Ammon's horn (tissue), 1 donor: Measurements from ENCODE around the gene TTC7B.

ENCODE experiments used
- DNase-seq: peaks from one replicate; pipeline ENCODE4 v3.0.0-alpha.2; 2016; ENCODE audit warnings: low spot score

TTC7B gene

DNA sequence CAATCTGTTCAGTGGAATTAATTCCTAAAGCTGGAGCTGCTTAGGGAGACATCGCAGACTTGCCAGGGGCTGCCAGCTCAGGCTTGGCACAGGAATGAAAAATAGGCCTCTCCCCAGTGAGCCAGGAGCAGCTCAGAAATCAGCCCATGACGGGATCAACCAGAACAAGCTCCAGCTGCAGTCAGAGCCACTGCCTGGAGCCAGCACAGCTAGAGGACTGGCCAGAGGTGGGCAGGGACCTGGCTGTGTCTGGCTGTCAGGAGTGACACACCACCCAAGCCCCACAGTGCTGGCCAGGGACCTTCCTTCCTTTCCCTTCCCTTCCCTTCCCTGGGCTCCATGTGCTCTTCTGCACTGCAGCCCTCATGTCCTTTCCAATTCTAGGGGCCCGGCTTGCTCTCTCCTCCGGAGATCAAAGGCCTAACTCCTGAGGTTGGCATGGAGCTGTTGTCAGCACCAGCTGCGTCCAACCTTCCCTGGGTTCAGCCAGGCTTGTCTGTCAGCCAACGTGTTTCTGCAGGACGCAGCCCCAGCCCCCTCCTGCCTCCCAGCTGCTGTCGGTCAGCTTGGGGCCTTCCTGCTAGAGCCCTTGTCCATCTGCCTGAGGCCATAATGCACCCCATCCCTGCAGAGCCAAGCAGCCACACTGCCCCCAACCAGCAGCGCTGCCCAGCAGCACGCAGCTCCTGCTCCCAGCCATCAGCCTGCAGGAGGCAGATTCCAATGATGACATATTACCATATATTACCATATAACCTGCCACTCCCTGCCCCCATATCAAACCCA lies 270.1 kb downstream of the TTC7B start:
- peak; percentile 81 for DNase-seq

DNA sequence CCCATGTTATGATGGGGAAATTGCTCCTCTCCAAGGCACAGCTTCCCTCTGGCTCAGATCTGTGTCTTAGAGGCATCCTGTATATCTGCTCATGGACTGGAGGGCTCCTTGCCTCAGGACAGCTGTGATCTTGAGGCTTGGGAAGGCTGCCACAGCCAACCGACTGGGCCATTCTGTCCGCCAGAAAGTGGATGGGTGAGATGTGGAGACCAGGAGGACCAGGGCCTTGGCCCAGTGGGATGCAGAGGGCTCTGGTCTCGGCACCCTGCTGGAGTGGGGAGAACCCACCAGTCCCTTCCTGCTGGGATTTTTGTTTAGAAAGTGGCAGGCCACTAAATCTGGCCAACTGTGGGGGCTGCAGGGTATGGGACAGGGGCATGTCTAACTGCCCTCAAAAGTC lies 270.8 kb downstream of the TTC7B start:
- DNase-seq: no peak

DNA sequence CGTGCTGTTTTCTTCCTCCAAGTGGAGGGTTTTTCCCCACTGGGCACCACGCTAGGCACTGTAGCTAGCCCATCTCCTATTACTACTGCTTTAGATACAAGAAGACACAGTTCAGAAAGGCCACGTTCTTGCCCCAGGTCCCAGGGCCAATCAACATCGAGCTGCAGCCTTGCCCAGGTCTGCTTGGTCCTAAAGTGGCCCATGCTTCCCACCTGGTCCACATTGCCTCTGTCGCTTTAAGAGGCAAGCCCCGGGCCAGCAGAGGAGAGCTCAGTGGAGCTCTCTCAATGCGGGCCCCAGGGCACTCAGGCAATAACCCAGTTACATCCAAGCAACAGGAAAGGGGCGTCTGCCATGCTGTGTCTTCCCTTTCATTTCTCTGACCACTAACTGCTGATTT lies 271.3 kb downstream of the TTC7B start:
- DNase-seq: no peak

DNA sequence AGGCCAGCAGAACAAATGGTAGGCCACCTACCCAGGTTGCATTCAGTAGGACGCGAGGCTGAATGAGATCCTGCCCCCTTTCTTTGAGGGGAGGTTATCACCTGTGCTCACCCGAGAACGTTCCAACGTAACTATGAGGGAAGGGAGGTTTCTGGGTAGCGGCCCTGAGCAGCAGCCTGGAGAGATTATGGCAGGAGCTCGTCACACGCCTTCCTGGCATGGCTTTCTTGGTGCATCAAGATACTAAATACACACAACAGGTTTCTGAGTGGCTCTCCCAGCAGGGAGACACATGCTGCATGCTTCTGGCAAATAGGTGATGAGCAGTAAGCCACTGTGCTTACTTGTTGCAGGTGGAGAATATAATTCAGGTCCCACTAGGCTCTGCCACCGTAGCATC lies 271.7 kb downstream of the TTC7B start:
- no peak for DNase-seq

DNA sequence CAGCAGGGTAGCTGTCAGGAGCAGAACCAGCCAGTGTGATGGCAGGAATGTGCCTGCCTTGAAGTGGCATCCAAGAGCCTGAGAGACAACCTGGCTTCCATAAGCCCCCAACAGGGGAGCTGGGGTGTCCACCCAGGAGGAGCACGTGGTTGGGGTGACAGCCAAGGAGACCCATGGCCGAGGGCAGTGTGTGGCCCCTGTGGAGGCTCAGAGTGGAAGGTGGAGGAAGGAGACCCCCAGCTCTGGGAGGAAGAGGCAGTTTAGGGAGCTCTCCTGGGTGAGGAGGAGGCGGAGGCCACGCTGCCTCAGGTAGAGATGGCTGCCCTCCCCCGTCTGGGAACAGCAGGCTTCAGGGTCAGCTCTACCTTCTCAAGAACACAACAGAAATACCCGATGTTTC lies 272.4 kb downstream of the TTC7B start:
- no peak for DNase-seq

DNA sequence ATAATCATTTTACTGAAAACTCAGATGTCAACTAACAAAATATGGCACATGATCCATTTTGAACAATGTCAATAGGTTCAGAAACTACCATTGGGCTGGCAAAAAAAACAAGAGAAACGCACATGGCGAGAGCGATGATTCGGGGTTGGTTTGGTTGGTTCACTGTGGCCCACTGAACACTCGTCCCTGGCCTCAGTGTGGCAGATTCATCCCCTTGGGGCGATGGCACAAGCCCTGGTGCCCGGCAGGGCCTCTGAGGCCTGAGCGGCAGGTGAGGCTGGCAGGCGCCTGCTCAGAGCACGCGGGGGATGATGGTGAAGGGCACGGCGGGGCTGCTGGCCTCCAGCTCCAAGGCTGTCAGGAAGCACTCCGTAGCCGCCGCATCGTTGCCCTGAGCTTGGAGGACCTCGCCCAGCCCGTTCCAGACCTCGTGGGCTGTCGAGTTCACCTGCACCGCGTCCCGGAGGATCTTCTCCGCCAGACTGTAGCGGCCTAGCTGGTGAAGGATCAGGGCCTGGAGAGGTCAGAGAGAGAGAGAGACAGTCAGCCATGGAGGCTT lies 275.1 kb downstream of the TTC7B start:
- DNase-seq: no peak

DNA sequence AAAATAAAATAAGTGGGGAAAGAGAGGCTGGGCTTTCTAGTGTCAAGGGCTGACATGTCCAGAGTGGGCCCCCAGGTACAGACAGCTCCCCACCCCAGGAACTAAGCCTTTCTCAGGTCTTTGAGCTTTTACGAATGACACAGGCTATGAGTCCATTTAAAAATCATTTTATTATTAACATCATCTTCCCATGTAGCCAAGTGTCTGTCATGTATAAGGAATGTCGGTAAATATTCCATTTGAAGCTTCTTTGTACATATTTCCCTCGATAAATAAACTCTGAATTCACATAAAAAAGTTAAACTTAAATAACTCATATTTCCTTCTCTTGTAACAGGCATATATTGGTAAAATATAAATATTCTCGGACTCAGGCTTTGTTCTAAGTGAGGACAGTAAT lies 275.8 kb downstream of the TTC7B start:
- DNase-seq: no peak

DNA sequence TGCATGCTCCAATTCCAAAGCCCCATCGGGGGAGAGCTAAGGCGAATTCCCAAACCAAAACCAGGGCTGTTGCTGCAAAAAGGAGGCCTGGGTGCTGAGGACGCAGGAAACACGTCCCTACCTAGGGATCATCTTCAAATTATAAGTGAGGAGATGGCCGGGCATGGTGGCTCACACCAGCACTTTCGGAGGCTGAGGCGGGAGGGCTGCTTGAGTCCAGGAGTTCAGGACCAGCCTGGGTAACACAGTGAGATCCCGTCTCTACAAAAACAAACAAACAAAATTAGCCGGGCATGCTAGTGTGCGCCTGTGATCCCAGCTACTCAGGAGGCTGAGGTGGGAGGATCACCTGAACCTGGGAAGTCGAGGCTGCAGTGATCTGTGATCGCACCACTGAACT lies 276.2 kb downstream of the TTC7B start:
- no peak for DNase-seq

DNA sequence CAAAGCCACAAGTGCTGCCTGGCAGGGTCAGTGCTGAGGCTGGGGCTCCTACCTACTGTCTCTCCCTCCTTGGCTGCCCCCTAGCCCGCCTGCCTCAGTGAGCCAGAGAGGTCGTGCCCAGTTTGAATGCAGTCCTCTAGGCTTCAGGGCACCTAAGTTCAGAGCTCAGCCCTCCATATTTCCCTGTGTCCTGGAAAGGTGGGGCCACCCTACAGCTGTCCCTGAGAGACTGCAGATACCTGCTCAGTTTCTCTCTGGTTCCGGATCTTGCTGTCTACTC lies 276.8 kb downstream of the TTC7B start:
- no peak for DNase-seq

DNA sequence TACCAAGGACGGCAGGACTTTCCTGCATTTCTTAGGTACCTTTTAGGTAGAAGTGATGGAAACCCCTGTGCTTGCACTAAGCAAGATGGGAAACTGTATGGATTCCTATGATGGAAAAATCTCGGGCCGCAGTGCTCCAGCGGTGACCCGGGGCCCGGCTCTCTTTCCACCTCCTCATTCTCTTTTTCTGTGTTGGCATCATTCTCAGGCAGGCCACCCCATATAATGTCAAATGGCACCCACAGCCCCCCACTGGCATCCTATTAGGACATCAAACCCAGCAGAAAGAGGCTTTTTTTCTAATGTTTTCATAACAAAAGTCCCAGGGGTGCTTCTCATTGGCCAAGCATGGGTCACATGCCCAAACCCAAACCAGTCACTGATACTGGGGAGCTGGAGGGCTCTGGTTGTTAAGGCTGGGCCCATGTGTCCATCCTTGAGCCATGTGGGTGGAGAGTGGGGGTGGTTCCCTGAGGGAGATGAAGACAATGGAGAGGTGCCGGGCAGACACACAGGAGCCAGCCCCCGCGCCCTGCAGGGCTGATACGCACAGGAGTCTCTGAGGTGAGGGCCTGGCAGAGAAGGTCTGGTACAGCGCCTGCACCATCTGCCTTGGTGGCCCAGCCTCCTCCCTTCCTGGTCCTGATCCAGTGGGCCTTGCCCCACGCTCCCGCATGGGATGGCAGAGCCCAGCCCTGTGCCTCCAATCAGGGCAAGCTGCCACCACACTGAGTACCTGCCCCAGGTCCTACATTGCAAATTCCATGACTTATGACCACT lies 277.3 kb downstream of the TTC7B start:
- DNase-seq: no peak

DNA sequence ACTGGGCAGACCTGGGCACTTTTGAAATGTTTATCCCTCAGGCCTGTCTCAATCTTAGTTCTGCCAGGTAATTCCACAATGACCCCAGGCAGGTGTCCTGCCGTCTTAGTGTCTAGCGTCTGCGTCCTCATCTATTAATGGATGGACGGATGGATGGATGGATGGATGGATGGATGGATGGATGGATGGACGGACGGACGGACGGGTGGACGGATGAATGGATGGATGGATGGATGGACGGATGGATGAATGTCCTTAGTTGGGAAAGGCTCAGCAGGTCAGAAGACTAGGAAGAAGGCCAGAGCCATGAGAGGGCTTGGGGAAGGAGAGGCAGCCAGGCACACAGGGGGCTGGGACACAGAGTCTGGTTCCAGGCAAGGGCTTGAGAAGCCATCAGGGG lies 278.1 kb downstream of the TTC7B start:
- DNase-seq: no peak

DNA sequence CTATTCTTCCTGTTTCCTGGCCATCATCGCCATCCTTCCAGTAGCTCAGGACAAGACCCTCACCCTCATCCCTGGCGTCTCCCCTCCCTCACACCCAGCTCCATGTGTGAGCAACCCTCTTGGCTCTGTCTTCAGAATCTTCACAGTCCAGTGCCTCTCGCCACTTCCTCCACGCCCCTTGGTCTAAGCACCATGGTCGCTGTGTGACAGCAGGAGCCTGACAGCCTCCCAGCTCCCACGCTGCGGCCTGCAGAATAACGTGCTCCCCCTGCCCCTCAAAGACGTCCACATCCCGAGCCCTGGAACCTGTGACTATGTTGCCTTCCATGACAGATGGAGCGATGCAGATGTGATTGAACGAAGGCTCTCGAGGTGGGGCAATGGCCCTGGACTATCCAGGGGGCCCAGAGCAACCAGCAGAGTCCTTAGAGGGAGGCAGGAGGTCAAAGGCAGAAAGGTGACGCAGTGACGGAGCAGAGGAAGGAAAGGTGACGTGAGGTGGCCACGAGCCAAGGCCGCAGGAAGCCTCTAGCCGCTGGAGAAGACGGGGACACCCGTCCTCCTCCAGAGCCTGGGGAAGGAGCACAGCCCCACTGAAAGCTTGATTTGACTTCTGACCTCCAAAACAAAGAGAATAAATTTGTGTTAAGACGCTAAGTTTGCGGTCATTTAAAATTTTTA lies 279.6 kb downstream of the TTC7B start:
- no peak for DNase-seq

DNA sequence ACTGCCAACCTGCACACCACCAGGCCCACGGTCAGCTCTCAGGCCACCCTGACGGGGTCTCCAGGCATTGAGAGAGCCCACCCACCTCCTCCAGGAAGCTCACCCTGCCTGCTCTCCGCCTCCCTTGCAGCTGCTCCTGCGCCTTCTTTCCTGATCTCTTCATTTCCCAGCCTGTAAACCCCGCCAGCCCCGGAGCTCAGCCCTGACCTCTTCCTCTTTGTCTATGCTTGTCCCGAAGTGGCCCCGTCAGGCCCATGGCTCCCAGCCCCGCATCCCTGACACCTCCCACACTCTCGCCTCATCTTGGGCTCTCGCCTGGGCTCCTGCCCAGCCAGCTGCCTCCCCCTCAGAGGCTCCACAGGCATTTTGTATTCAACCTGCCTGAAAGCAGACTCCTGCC lies 280.1 kb downstream of the TTC7B start:
- DNase-seq: peak; percentile 77

DNA sequence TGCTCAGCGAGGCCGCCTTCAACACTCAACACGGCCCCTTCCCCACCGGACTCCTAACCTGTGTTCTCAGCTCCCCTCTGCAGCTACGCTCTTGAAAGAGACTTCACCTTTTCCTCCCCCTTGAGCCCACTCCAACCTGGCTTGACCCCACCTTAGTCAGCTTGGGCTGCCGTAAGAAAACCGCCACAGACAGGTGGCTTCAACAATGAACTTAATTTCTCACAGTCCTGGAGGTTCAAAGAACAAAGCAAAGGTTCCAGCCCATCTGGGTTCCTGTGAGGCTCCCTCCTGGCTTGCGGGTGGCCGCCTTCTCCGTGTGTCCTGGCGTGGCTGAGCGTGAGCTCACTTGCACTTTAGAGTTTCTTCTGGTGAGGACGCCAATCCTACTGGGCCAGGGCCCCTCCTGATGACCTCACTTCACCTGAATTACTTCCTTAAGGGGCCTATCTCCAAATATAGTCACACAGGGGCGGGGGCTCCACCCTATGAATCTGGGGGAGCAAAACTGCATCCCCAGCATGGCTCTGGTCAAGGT lies 280.6 kb downstream of the TTC7B start:
- DNase-seq: no peak

DNA sequence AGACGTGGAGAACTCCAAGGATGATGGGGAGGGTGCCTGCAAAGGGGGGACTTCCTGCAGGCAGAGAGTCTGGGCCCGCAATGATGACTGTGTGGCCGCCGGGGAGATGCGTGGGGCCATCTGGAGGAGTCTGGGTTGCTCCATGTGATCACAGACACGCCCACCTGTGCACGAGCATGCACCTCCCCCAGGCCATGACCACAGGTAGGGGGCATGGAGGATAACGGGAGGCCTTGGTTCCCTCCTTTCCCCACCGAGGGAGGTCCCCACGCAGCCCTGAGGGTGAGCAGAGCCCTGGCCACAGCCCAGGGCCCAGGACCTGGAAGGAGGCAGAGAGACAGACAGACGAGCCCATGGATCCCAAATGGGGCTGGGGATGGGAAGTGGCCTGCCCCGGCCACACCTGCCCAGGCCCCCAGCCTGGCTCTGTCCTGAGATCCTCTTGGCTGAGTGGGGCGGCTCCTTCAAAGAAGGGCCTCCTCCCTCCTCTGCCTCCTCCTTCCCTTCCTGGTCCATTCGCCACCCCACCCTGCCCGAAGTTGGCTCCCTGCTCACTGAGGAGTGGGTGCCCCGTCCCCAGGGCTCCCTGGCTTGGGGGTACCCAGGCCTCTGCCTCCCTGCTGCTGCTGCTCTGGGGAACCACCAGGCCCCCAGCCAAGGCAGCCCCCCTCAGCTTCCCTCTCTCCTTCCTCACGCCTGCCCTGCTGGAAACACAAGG lies 281.2 kb downstream of the TTC7B start:
- DNase-seq: no peak

DNA sequence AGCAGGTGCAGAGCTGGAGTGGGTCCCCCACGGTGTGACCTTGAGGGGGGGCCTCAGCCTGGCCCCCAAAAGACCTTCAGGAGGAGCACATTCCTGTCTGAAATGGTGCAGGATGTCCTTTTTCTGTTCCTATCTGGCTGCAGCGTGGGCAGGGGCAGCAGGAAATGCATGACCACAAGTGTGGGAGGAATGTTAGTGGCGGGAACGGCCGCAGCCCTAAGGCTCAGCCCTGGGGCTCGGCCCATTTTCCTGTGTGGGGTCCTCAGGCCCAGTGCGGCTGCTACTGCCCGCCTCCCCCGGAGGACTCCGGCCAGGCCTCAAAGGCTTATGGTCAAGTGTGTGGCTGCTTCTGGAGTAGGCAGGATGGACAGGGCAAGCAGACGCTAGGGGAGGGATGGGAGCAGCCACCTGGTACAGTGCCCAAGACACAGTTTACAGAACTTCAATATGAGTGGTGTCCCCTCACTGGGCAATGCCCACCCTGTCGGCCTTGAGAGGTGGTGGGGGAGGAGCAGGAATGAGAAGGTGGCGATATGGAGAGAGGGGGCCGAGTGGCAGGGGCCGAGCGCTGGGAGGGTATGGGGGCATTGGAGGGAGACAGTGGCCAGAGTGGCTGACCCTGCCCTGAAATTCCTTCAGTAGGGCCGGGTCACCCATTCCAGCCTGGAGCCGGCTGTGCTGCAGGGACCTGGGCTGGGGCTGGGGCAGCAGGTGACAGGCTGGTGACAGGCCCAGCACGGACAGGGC lies 282.0 kb downstream of the TTC7B start:
- no peak for DNase-seq

DNA sequence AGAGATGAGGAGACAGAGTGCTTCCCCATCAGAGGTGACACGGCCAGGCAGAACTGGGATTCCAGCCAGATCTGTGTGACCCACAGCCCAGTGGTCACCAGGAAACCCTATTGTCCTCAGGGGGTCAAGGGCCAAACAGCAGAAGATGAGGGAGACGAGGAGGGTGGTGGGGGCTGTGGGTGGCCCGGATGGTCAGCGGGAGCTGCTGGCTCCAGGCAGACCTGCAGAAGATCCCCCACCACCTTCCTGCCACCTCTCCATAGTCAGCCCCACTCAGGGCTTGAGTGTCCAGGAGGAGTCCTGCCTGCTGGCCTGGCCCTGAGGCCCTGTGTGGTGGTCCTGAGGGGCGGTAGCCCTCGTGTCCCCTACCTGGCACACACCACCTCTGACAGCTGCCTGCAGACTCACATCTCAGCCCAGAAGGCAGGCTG lies 282.6 kb downstream of the TTC7B start:
- DNase-seq: no peak

DNA sequence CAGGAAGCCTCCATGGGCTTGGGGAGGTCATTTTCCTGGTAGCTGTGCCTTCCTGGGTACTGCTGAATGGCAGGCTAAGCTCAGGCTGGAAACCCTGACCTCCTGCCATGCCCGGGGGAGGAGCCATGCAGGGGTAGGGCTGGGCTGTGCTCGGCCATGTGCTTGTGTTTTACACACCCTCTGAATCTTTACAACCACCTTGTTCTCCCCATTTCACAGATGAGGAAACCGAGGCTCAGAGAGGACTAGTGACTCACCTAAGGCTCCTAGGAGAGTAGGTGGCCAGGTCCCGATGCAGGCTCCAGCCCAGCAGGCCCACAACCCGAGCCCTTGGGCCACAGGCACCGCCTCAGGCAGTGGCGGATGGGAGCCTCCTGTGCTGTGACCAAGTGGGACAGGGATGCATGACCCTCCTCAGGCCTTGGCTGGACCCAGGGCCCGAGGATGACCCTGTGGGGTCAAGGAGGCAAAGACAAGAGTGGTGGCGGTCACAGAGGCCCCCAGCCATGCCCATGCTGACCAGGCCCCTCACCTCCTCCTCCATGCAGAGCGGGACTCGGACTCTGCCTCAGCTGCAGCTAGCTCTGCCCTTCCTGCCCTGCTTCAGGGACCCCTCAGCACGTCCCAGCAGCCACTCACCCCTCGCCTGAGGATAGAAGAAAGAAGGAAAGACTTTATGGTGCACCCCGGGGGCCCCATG lies 283.3 kb downstream of the TTC7B start:
- DNase-seq: no peak

DNA sequence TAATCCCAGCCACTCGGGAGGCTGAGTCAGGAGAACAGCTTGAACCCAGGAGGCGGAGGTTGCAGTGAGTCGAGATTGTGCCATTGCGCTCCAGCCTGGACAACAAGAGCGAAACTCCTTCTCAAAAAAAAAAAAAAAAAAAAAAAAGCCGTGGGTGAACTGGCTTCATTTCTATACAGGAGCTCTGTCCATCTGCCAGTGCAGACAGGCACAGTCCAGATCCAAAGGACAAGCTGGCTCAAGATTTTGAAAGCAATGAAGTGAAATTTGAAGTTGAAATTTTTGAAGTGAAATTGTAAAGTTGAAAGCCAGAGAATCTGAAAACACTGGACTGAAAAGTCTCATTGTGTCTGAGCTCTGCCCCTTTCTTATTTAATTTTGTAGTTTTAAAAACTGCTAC lies 284.7 kb downstream of the TTC7B start:
- no peak for DNase-seq

DNA sequence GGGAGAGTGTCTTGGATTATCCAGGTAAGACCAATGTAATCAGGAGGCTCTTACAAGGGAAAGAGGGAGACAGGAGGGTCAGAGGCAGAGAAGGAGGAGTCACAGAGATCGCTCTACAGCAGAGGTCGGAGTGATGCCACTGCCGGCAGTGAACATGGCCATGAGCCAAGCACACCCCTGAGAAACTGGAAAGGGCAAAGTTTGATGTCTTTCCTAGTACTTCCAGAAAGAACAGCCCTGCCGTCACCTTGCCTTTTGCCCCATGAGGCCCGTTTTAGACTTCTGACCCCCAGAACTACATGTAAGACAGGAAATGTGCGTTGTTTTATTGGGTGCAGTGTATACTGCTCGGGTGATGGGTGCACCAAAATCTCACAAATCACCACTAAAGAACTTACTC lies 285.7 kb downstream of the TTC7B start:
- DNase-seq: no peak

DNA sequence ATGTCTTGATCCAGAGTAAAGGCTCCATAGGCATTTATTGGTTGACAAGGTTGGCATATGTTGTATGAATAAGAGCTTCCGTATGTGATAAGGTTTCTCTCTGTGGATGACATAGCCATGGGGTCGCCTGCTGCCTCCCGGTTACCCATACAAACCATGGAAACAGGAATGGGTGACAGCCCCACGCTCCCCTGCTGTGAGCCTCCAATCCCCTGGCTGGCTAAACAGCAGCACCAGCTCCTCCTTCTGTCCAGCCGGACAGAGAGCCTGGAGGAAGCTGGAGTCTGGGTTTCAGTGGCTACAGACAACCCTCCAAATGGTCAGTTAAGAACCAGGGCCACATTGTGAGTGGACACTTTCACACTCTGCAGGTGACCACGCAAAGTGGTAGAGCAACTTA lies 288.3 kb downstream of the TTC7B start:
- DNase-seq: no peak
